NT2/D1 (cell line): ENCODE data around the gene PDGFC.

ENCODE experiments used
- YY1 ChIP-seq: IDR thresholded peaks from 2 replicates; pipeline ENCODE4 v1.6.1; 2011; ENCODE audit not compliant: insufficient read length, insufficient read depth
- ZNF274 ChIP-seq: IDR thresholded peaks from 2 replicates; pipeline ENCODE4 v1.6.1; 2011; ENCODE audit warnings: mild to moderate bottlenecking, low read depth, low read length

GRCh38 chr4:156875704-156876103, 95.9 kb downstream of the PDGFC start:
- TF ChIP-seq YY1 (no peak), ZNF274 (no peak)
